LNCAP (cell line): ENCODE measurements around the gene ALDH1A3.

Source experiments
- TF ChIP-seq, protein P1 (sequence below): fragments of 450-650 bp; IDR thresholded peaks from 2 replicates; pipeline ENCODE4 v1.5.1; 2017; ENCODE audit warnings: mild to moderate bottlenecking

ALDH1A3 gene

DNA sequence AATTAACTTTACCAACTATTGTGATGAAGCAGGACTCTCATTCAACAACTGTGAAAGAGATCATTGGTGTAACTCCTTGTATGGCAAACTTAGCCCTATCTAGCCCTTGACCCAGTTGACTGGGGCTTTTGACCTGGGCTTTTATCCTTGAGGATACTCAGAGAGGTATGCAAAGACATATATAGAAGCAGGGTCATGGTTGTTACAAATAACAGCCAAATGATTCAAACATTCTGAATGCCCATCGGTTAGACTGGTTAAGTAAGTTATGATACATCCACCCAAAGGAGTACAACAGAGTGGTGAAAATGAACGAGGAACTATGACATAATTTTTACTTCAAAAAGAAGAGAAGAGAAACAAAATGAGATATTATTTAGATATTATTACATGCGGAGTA, 38.2 kb upstream of the ALDH1A3 start:
- TF ChIP-seq, protein P1, sequence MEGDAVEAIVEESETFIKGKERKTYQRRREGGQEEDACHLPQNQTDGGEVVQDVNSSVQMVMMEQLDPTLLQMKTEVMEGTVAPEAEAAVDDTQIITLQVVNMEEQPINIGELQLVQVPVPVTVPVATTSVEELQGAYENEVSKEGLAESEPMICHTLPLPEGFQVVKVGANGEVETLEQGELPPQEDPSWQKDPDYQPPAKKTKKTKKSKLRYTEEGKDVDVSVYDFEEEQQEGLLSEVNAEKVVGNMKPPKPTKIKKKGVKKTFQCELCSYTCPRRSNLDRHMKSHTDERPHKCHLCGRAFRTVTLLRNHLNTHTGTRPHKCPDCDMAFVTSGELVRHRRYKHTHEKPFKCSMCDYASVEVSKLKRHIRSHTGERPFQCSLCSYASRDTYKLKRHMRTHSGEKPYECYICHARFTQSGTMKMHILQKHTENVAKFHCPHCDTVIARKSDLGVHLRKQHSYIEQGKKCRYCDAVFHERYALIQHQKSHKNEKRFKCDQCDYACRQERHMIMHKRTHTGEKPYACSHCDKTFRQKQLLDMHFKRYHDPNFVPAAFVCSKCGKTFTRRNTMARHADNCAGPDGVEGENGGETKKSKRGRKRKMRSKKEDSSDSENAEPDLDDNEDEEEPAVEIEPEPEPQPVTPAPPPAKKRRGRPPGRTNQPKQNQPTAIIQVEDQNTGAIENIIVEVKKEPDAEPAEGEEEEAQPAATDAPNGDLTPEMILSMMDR, result no peak

DNA sequence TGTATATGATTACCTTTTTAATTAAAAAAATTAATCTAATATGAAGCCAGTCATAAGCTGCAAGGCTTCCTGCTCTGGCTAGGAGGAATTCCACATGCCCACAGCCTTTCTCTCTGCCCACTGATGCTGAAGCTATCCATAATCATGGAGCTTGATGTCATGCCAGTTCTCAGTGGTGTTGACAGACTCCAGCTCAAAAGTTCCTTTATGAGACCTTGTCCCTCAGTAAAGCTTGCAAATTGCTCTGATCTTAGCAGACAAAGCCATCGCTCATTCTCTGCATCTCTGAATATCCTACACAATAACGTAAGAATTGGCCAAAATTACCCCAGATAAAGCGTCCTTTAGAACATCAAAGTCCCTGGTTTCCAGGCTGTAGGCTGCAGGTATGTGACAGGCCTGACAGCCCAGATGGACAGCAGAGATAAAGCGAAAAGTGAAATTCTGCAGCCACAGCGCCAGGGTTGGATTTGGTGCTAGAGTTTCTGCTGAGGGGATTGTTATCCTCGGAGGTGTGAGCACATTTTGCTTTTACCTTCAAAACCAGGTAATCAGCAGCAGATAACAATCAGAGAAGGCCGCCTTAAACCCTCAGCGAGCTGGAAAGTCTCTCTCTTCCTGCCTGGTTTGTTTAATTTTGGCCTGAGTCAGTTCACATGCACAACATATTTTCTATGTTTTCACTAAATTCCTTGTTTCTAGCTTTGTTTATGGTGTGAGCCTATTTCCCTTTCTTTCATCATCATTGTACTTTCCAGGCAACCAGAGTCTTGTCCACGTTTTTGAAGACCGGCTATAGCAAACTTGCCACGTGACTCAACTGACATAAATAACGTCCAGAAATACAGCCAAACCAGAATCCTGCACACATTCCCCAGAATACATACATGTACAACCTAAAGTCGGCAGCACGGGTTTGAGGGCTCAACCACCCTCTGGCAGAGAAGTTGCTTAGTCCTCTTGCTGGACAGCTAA, 36.6 kb upstream of the ALDH1A3 start:
- TF ChIP-seq, protein P1, result no peak

DNA sequence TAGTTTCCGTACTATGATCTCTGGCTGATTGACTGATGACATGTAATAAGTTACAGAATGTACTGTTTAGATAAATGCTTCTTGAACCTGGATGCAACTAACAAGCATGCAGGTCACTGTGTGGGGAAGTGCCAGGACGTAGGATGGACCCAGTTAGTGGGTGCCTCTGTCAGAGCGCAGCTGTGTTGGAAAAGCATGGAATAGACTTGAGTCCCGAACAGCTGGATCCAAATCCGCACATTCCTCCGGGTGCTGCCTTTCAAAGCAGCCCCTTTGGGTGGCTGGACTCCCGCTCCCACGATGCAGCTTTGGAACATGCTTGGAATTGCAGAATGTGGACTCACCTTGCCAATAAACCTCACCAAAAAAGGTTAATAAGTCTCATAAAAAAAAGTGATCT, 35.5 kb upstream of the ALDH1A3 start:
- TF ChIP-seq, protein P1, result no peak

GRCh38 chr15:100844778-100845177, 34.9 kb upstream of the ALDH1A3 start:
- TF ChIP-seq, protein P1, result no peak

DNA sequence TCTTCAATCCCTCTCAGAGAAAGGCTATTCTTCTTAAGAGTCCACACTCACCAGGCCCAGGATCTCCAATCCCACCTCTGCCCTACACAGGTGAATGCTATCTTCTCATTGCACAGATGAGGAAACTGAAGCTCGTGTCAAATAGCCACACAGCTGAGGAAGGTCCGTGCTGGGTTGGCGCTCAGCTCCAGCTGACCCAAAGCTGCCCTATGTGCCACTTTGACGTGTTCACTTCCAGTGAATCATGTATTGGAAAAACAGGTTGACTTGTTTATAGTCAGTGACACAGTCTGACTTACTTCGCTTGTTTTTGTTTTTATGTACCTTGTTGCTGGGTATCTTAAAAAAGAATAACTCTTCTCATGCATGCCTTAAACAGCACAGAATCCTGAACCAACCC, 32.4 kb upstream of the ALDH1A3 start:
- TF ChIP-seq, protein P1, result no peak

DNA sequence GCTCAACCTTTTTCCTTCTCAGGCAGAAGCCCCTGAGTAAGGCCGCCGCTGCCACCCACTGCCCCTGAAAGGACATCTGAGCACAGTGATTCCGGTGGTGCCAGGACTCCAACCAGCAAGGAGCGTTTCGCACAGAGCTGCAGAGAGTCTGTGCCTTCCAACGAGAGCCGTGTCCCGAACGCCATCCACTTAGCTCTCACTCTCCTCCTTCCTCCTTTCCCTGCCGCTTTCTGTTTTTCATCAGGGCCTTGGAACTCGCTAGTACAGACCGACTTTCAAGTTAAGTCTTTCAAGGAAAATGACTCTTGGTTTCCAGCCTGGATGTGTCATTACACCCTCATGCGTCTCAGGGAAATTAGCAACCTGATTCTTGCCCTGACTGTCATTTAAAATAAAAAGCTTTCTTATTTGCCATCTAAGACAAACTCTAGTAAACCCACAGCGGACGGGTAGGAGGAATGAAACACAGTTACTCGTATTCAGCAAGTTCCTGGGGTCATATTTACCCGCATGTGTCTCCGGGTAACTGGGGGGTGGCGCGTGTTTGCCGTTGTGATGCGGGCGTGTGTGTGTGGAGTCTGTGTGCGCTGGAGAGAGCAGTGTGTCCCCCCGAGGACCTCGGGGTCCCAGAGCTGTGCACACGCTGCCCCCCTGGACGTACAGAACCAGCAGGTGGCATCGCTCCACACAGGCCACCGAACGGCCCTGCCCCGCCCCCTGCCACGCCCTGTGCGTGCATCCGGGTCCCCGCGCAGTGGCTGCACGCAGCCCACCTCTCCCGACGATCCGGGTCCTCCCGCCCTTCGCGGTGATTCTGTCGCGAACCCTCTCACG, 30.4 kb upstream of the ALDH1A3 start:
- TF ChIP-seq, protein P1, result no peak

- TF ChIP-seq, protein P1, result no peak
Measured at GRCh38 chr15:100849855-100850218, 29.8 kb upstream of the ALDH1A3 start.
